GM18858 (cell line): Measurements from ENCODE around the gene WNT5B.

ENCODE experiments used
- ATAC-seq: cut with Tn5 transposase; IDR thresholded peaks from one replicate; pipeline ENCODE4 v1.9.1; 2021; ENCODE audit not compliant: unreplicated experiment

WNT5B gene

GRCh38 chr12:1628666-1629337 lies at the start of gene WNT5B:
WNT5B (plus strand) TSS chr12:1629231; CDS start chr12:1631355, 2,124 bp downstream.
- no peak for ATAC-seq

- no peak for ATAC-seq
Measured at GRCh38 chr12:1579651-1580435, 49.2 kb upstream of the WNT5B start.

- ATAC-seq, result no peak
Measured at GRCh38 chr12:1580526-1580925, 48.5 kb upstream of the WNT5B start.

DNA sequence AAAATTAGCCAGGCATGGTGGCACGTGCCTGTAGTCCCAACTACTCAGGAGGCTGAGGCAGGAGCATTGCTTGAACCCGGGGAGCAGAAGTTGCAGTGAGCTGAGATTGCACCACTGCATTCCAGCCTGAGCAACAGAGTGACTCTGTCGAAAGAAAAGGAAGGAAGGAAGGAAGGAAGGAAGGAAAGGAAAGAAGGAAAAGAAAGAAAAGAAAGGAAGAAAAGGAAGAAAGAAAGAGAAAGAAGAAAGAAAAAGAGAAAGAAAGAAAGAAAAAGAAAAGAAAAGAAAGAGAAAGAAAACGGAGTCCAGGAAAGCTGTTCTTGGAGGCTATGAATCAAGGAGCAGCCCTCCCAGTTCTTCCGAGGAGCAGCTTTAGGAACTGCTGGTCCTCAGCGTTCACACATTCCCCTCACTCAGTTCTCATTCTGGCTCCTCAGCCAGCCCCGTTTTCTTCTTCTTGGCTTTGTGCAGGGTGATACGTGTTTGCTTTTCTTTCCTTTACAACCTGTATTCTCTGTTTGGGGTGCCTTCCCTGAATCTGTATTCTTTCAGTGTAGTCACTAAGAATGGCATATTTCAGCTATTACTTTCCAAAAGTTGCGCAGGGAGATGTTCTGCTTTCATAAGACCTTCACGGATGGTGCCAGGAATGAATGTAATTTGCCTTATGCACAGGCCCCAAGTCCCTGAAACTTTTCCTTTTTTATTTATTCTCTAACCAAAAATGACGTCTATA lies 46.9 kb upstream of the WNT5B start:
- no peak for ATAC-seq

GRCh38 chr12:1582709-1583050 lies 46.4 kb upstream of the WNT5B start:
- no peak for ATAC-seq

DNA sequence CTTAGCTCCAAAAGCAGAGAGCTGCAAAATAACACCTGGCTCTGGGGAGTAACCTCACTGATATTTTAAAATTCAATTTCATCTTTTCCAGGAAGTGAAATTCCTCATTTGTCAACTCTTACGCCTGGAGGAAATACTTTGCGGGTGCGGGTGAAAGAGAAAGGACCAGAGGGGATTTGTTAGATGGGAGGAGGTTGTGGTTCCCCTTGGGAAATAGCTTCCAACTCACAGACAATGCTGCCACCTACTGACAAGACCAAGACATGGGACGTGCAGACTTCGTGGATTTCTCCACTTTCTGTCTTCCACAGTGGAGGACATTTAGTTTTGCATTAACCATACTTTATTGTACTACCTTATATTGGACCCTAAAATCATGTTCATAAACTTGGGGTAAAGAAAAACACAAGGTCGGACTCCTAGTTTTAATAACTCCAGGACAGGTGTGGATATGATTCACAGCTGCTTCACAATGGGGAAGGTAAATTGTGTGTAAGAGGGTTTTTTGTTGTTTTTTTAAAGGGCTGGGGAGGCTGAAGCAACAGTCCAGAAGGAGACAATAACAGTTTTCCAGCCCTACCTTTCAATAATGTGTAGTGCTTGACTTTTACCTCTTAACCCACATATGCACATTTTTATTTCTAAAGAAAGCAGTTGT lies 45.5 kb upstream of the WNT5B start:
- no peak for ATAC-seq

- ATAC-seq, result no peak
Measured at GRCh38 chr12:1584326-1584725, 44.7 kb upstream of the WNT5B start.

- no peak for ATAC-seq
Measured at GRCh38 chr12:1587927-1588574, 41.0 kb upstream of the WNT5B start.

DNA sequence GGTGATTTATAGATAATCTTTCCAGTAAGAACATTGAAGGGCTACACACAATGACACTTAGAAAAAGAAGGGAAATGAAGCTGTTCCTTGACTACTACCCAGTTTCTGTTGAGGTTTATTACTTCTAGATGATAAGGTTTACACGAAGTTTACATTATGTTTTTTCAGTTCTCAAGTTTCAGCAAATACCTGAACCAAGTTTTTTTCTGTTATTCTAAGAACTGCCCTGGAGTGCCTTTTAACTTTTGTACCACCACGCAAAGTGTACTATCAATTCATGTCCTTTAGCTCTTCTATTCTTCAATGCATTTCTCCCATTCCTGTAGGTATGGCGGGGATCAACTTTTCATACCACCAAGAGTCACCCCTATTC lies 40.5 kb upstream of the WNT5B start:
- no peak for ATAC-seq

- no peak for ATAC-seq
Measured at GRCh38 chr12:1590221-1590979, 38.6 kb upstream of the WNT5B start.

GRCh38 chr12:1591034-1591433 lies 38.0 kb upstream of the WNT5B start:
- ATAC-seq, result no peak

DNA sequence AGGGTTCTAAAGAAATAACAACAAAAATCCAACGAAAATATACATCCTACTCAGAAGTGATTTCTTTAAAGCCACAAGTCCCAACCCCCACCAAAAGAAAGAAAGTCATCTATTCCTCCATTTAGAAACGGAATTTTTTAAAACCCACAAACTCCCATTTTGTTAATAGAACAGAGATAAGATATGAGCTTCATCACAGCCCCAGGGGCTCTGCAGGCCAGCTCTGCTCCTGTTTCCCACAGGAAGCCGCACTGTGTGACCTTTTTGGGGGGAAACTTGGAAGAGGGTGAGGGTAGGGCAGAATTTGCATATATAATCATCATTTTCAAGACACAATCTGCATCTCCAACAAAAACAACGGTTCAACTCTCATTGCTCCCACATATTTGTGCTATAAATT lies 37.5 kb upstream of the WNT5B start:
- no peak for ATAC-seq

DNA sequence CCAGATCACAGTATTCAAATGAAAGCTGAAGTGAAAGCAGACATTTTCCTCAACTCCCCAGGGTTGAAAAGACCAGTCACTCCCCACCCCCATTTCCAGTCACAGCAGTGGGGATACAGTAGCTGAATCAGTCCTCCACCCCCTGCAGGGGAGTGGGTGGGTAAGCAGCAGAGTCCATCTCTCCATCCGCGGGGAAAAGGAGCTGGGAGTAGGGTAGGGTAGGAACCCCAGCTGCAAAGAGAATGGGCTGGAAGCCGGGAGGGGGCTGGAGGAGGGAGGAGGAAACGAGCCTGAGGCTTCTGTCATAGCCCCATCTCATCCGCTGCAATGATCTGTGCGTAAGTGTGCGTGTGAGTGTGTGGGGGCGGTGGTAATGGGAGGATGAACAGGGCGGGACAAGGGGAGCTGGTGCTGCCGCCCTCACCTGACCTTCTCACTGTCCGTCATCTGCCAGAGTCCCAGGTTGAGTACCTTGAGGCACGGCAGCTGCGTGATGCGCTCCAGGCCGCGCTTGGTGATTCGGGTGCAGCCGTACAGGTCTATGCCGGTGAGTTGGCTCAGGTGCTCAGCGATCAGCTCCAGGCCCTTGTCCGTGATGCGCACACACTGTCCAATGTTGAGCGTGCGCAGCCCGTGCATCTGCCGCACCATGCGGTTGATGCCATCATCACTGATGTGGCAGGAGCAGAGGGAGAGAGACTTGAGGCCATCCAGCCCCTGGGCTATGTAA lies 36.4 kb upstream of the WNT5B start:
- ATAC-seq, result no peak

- ATAC-seq, result no peak
Measured at GRCh38 chr12:1593174-1594005, 35.6 kb upstream of the WNT5B start.

DNA sequence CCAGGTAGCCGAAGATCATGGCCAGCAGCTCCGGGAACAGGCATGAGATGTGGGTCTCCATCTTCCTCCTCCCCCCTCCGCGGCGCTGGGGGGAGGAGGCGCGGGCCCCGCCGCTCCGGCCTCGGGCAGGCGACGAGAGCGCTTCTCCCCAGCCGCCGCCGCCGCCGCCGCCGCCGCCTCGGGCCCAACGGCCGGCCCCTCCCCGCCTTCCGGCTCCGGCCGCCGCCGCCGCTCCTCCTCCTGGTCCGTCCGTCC lies 35.1 kb upstream of the WNT5B start:
- no peak for ATAC-seq

DNA sequence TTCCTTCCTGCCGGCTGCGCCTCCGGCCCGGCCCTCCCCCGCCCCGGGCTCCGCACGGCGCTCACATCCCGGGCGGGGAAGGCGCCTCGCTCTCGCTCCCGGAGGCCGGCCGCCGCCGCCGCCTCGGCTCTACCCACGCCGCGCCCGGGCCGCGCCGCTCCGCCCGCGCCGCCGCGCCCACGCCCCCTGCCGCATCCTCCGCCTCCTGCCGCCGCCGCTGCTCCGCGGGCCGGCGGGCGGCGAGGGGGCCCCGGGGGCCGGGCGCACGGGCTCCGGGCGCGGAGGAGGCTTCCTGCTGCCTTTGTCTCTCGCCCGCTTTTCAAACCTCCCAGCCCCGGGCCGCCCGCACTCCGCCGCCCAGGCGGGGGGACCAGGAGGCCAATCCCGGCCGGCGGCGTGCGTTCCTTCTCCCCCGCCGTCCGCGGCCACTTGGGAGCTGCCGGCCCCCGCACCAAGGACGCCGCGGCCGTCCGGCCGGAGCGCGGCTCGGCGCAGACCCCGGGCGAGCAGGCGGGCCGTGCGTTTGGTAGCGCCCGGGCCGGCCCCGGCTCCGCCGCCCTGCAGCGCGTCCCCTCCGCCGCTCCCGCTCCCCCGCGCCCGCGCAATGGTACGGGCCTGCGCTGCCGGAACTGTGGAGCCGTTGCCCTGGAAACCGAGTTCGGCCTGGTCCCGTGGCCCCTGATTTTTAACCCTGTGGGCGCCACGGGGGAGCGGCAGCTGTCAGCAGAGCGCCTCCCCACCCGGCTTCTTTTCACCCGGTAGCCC lies 34.6 kb upstream of the WNT5B start, which contains the start of gene FBXL14:
TSS of gene FBXL14 (minus strand) at position 321 of the 765 bp plus-strand sequence. CDS start 515 bp downstream, outside the sequence.
- peak; percentile 47 for ATAC-seq

- ATAC-seq, result no peak
Measured at GRCh38 chr12:1595026-1595561, 33.9 kb upstream of the WNT5B start.
